HepG2 (cell line): Measurements from ENCODE around the gene MARF1. TPM values are rescaled to one million over a fixed set of nuclear protein-coding genes. Genes with fewer than 3 reads are reported as not detected.

Experiments used
- CEBPG ChIP-seq: IDR thresholded peaks from 2 replicates; pipeline ENCODE4 v1.6.1; 2016
- CTCF ChIP-seq: sonication (generic); formaldehyde crosslinking; IDR thresholded peaks from 2 replicates; pipeline ENCODE4 v1.5.0; 2020; ENCODE audit warnings: mild to moderate bottlenecking, missing genetic modification reagents, moderate library complexity
- EZH2 ChIP-seq: conservative IDR thresholded peaks from 2 replicates; pipeline ENCODE4 v1.6.1; 2012; ENCODE audit warnings: mild to moderate bottlenecking, low read depth, low read length, moderate library complexity
- HHEX ChIP-seq: IDR thresholded peaks from 2 replicates; pipeline ENCODE4 v1.6.1; 2016; ENCODE audit warnings: control low read depth
- KDM5A ChIP-seq: fragments of 200-600 bp; sonication (generic); IDR thresholded peaks from 2 replicates; pipeline ENCODE4 v1.7.0; 2018; ENCODE audit warnings: antibody characterized with exemption, mild to moderate bottlenecking, low read length, borderline replicate concordance
- KLF15 ChIP-seq: sonication (generic); formaldehyde crosslinking; IDR thresholded peaks from 2 replicates; pipeline ENCODE4 v1.8.1; 2023; ENCODE audit warnings: borderline replicate concordance, mild to moderate bottlenecking, inconsistent platforms, missing genetic modification reagents, mixed read lengths
- MBD4 ChIP-seq: IDR thresholded peaks from 2 replicates; pipeline ENCODE4 v1.6.1; 2012; ENCODE audit warnings: low read length, inconsistent platforms, borderline replicate concordance
- MED13 ChIP-seq: sonication (generic); formaldehyde crosslinking; IDR thresholded peaks from 2 replicates; pipeline ENCODE4 v1.5.0; 2020; ENCODE audit warnings: missing genetic modification reagents
- MXI1 ChIP-seq: IDR thresholded peaks from 3 replicates; pipeline ENCODE4 v1.6.1; 2012; ENCODE audit warnings: low read depth, low read length, inconsistent platforms, borderline replicate concordance
- NFYC ChIP-seq: IDR thresholded peaks from 2 replicates; pipeline ENCODE4 v1.6.1; 2016; ENCODE audit warnings: missing genetic modification reagents, missing compliant biosample characterization
- PCBP2 ChIP-seq: fragments of 200-400 bp; formaldehyde crosslinking; optimal IDR thresholded peaks from 2 replicates; pipeline ENCODE3; 2018; ENCODE audit warnings: low read length, low read depth; ENCODE audit not compliant: poor library complexity, severe bottlenecking
- TBX2 ChIP-seq: sonication (generic); formaldehyde crosslinking; IDR thresholded peaks from 2 replicates; pipeline ENCODE4 v1.5.0; 2020; ENCODE audit warnings: missing genetic modification reagents, mild to moderate bottlenecking, borderline replicate concordance
- U2AF2 ChIP-seq: fragments of 200-400 bp; formaldehyde crosslinking; IDR thresholded peaks from 2 replicates; pipeline ENCODE4 v1.6.1; 2017; ENCODE audit warnings: low read depth, mild to moderate bottlenecking, low read length
- ZBTB7B ChIP-seq: sonication (generic); formaldehyde crosslinking; IDR thresholded peaks from 2 replicates; pipeline ENCODE4 v1.4.0; 2020; ENCODE audit warnings: missing genetic modification reagents
- ZFP62 ChIP-seq: sonication (generic); formaldehyde crosslinking; IDR thresholded peaks from 2 replicates; pipeline ENCODE4 v1.4.0; 2020; ENCODE audit warnings: missing genetic modification reagents
- ZFX ChIP-seq: sonication (generic); formaldehyde crosslinking; IDR thresholded peaks from 2 replicates; pipeline ENCODE4 v1.4.0; 2020; ENCODE audit warnings: mild to moderate bottlenecking, low read depth, missing genetic modification reagents, moderate library complexity
- ZMAT3 ChIP-seq: sonication (generic); formaldehyde crosslinking; conservative IDR thresholded peaks from 2 replicates; pipeline ENCODE4 v1.7.0; 2021; ENCODE audit warnings: missing genetic modification reagents
- ZNF10 ChIP-seq: sonication (generic); formaldehyde crosslinking; IDR thresholded peaks from 2 replicates; pipeline ENCODE4 v1.4.0; 2020; ENCODE audit warnings: mild to moderate bottlenecking, low read depth, missing genetic modification reagents, borderline replicate concordance
- ZNF33A ChIP-seq: sonication (generic); formaldehyde crosslinking; IDR thresholded peaks from 2 replicates; pipeline ENCODE4 v1.5.1; 2020; ENCODE audit warnings: missing genetic modification reagents, mild to moderate bottlenecking, moderate library complexity, borderline replicate concordance
- ZNF766 ChIP-seq: sonication (generic); formaldehyde crosslinking; IDR thresholded peaks from 2 replicates; pipeline ENCODE4 v1.5.0; 2020; ENCODE audit warnings: missing genetic modification reagents, borderline replicate concordance
- polyA plus RNA-seq, 8 experiments: library from polyadenylated mRNA; depleted of rRNA in 3 of 8; stranded (reverse) in 7 of 8; unstranded in 1 of 8; fragments of >200 nt; fragmentation: Illumina TruSeq in 4 of 8; extraction: Trizol in 4 of 8; gene quantifications; 2 replicates each; pipeline versions ENCODE4 v1.2.1 to v1.2.3, GENCODE V29; 2011 to 2016; ENCODE audit warnings: low read depth in 4 of 8, missing spikeins in 1 of 8, mixed read lengths in 1 of 8; ENCODE audit not compliant: insufficient read depth in 1 of 8
- total RNA-seq, 5 experiments: library from RNA; depleted of rRNA; stranded (reverse); fragments of >200 nt; fragmentation: Illumina TruSeq; extraction: Trizol; gene quantifications; 2 replicates each; pipeline ENCODE4 v1.2.3, GENCODE V29; 2016; ENCODE audit warnings: low read depth in 1 of 5
- TF ChIP-seq, protein P1 (sequence below): fragments of 450-650 bp; IDR thresholded peaks from 2 replicates; pipeline ENCODE4 v1.6.1; 2017
- TF ChIP-seq, protein P2 (sequence below): sonication (generic); formaldehyde crosslinking; conservative IDR thresholded peaks from 2 replicates; pipeline ENCODE4 v1.4.0; 2020; ENCODE audit warnings: missing genetic modification reagents
- TF ChIP-seq, protein P3 (sequence below): sonication (generic); formaldehyde crosslinking; IDR thresholded peaks from 2 replicates; pipeline ENCODE4 v1.5.0; 2020; ENCODE audit warnings: mild to moderate bottlenecking, missing genetic modification reagents

MARF1 gene
- total and polyA plus RNA-seq, 2 of the 13 experiments (the other 11 are each of a cell fraction or from before 2014, with no cell fraction given) = 8.7 to 20.7 TPM

- TF ChIP-seq U2AF2 (no peak), KDM5A (no peak), CEBPG (CRISPR knock-in tag) (no peak), ZMAT3 (CRISPR knock-in tag) (peak; percentile 88), KLF15 (CRISPR knock-in tag) (no peak), MXI1 (peak; percentile 59; the same call in 1 of the 3 replicates), ZFP62 (CRISPR knock-in tag) (no peak), HHEX (CRISPR knock-in tag) (no peak), CTCF (CRISPR knock-in tag) (peak; percentile 15; the same call in 1 of the 2 replicates), NFYC (CRISPR knock-in tag) (no peak), ZBTB7B (peak; percentile 45), TBX2 (peak; percentile 83), ZNF10 (no peak), MBD4 (peak; percentile 85; the same call in 1 of the 2 replicates), MED13 (CRISPR knock-in tag) (no peak), ZNF33A (CRISPR knock-in tag) (no peak), ZNF766 (CRISPR knock-in tag) (no peak), PCBP2 (no peak), EZH2 (no peak), ZFX (CRISPR knock-in tag) (0 out of 2 replicates have a peak, but pooled peaks have one; percentile 17)
- TF ChIP-seq, protein P1, sequence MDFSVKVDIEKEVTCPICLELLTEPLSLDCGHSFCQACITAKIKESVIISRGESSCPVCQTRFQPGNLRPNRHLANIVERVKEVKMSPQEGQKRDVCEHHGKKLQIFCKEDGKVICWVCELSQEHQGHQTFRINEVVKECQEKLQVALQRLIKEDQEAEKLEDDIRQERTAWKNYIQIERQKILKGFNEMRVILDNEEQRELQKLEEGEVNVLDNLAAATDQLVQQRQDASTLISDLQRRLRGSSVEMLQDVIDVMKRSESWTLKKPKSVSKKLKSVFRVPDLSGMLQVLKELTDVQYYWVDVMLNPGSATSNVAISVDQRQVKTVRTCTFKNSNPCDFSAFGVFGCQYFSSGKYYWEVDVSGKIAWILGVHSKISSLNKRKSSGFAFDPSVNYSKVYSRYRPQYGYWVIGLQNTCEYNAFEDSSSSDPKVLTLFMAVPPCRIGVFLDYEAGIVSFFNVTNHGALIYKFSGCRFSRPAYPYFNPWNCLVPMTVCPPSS = no peak
- TF ChIP-seq, protein P2, sequence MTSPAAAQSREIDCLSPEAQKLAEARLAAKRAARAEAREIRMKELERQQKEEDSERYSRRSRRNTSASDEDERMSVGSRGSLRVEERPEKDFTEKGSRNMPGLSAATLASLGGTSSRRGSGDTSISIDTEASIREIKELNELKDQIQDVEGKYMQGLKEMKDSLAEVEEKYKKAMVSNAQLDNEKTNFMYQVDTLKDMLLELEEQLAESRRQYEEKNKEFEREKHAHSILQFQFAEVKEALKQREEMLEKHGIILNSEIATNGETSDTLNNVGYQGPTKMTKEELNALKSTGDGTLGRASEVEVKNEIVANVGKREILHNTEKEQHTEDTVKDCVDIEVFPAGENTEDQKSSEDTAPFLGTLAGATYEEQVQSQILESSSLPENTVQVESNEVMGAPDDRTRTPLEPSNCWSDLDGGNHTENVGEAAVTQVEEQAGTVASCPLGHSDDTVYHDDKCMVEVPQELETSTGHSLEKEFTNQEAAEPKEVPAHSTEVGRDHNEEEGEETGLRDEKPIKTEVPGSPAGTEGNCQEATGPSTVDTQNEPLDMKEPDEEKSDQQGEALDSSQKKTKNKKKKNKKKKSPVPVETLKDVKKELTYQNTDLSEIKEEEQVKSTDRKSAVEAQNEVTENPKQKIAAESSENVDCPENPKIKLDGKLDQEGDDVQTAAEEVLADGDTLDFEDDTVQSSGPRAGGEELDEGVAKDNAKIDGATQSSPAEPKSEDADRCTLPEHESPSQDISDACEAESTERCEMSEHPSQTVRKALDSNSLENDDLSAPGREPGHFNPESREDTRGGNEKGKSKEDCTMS (CRISPR knock-in tag) = no peak
- TF ChIP-seq, protein P3, sequence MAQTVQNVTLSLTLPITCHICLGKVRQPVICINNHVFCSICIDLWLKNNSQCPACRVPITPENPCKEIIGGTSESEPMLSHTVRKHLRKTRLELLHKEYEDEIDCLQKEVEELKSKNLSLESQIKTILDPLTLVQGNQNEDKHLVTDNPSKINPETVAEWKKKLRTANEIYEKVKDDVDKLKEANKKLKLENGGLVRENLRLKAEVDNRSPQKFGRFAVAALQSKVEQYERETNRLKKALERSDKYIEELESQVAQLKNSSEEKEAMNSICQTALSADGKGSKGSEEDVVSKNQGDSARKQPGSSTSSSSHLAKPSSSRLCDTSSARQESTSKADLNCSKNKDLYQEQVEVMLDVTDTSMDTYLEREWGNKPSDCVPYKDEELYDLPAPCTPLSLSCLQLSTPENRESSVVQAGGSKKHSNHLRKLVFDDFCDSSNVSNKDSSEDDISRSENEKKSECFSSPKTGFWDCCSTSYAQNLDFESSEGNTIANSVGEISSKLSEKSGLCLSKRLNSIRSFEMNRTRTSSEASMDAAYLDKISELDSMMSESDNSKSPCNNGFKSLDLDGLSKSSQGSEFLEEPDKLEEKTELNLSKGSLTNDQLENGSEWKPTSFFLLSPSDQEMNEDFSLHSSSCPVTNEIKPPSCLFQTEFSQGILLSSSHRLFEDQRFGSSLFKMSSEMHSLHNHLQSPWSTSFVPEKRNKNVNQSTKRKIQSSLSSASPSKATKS (CRISPR knock-in tag) = peak; percentile 78; the same call in 1 of the 2 replicates
These were observed 32.5 kb downstream of the MARF1 start (continued) for GRCh38 chr16:15610369-15610871.
